Neural cell (in vitro differentiated cells): ENCODE measurements around the gene AKAP5. TPM values are rescaled to one million over a fixed set of nuclear protein-coding genes. Genes with fewer than 3 reads are reported as not detected.

ENCODE experiments used
- H2AFZ ChIP-seq: fragments of 200-600, 300-800 bp; sonication (generic), shearing (Covaris generic); 2 replicates; pipeline ENCODE4 v1.6.0; 2014; ENCODE audit warnings: low read depth, mild to moderate bottlenecking, antibody characterized with exemption, low read length, moderate library complexity
- H3F3A ChIP-seq: fragments of 200-600 bp; shearing (Covaris generic); 2 replicates; pipeline ENCODE4 v1.6.1; 2016; ENCODE audit warnings: mild to moderate bottlenecking, moderate library complexity, mixed read lengths, antibody characterized with exemption, low read length; ENCODE audit not compliant: insufficient read depth, poor library complexity, severe bottlenecking
- H3K27ac ChIP-seq: fragments of 200-600, 300-800 bp; sonication (generic), shearing (Covaris generic); 2 replicates; pipeline ENCODE4 v1.5.1; 2014; ENCODE audit warnings: mild to moderate bottlenecking, low read length, moderate library complexity
- H3K27me3 ChIP-seq: fragments of 300-800, 200-600 bp; sonication (generic), shearing (Covaris generic); 2 replicates; pipeline ENCODE4 v1.6.0; 2014; ENCODE audit warnings: mild to moderate bottlenecking, low read depth, low read length, moderate library complexity; ENCODE audit not compliant: insufficient read depth
- H3K36me3 ChIP-seq: fragments of 300-800, 200-600 bp; sonication (generic), shearing (Covaris generic); 2 replicates; pipeline ENCODE4 v1.5.1; 2014; ENCODE audit warnings: mild to moderate bottlenecking, antibody characterized with exemption, low read length, moderate library complexity; ENCODE audit not compliant: insufficient read depth
- H3K4me2 ChIP-seq: fragments of 300-800, 200-600 bp; sonication (generic), shearing (Covaris generic); 2 replicates; pipeline ENCODE4 v1.6.0; 2014; ENCODE audit warnings: mild to moderate bottlenecking, low read length
- H3K4me3 ChIP-seq: fragments of 300-800, 200-600 bp; sonication (generic), shearing (Covaris generic); 2 replicates; pipeline ENCODE4 v1.5.1; 2014; ENCODE audit warnings: mild to moderate bottlenecking, low read length, moderate library complexity
- H3K79me2 ChIP-seq: fragments of 200-600 bp; shearing (Covaris generic); replicated peaks from 2 replicates; pipeline ENCODE4 v1.6.0; 2014; ENCODE audit warnings: mild to moderate bottlenecking, low read length, moderate library complexity; ENCODE audit not compliant: insufficient read depth
- H3K9ac ChIP-seq: fragments of 300-800, 200-600 bp; sonication (generic), shearing (Covaris generic); 2 replicates; pipeline ENCODE4 v1.6.1; 2016; ENCODE audit warnings: mild to moderate bottlenecking, low read length, mixed read lengths
- H3K9me2 ChIP-seq: fragments of 200-600 bp; shearing (Covaris generic); 2 replicates; pipeline ENCODE4 v1.6.1; 2016; ENCODE audit warnings: mild to moderate bottlenecking, low read length, mixed read lengths; ENCODE audit not compliant: insufficient read depth
- H3K9me3 ChIP-seq: fragments of 200-600, 300-800 bp; sonication (generic), shearing (Covaris generic); 2 replicates; pipeline ENCODE4 v1.6.1; 2016; ENCODE audit warnings: mild to moderate bottlenecking, mixed run types, low read length, moderate library complexity, mixed read lengths
- H4K20me1 ChIP-seq: fragments of 200-600 bp; shearing (Covaris generic); 2 replicates; pipeline ENCODE4 v1.6.1; 2016; ENCODE audit warnings: mild to moderate bottlenecking, mixed run types; ENCODE audit not compliant: insufficient read depth
- EP300 ChIP-seq: fragments of 450-650 bp; conservative IDR thresholded peaks from 2 replicates; pipeline ENCODE4 v1.6.1; 2014; ENCODE audit warnings: antibody characterized with exemption, mild to moderate bottlenecking, moderate library complexity; ENCODE audit not compliant: poor library complexity, severe bottlenecking
- EZH2 ChIP-seq: fragments of 200-600, 300-800 bp; shearing (Covaris generic), sonication (generic); IDR thresholded peaks from 2 replicates; pipeline ENCODE4 v1.6.1; 2014; ENCODE audit warnings: antibody characterized with exemption, low read length, borderline replicate concordance, mild to moderate bottlenecking; ENCODE audit not compliant: insufficient read depth, poor library complexity, severe bottlenecking
- MXI1 ChIP-seq: fragments of 450-650 bp; conservative IDR thresholded peaks from 2 replicates; pipeline ENCODE4 v1.6.1; 2014; ENCODE audit warnings: antibody characterized with exemption, mild to moderate bottlenecking; ENCODE audit not compliant: poor library complexity, severe bottlenecking
- POLR2AphosphoS5 ChIP-seq: IDR thresholded peaks from 2 replicates; pipeline ENCODE4 v1.6.1; 2012
- RAD21 ChIP-seq: fragments of 450-650 bp; conservative IDR thresholded peaks from 2 replicates; pipeline ENCODE4 v1.6.1; 2014; ENCODE audit warnings: antibody characterized with exemption, mild to moderate bottlenecking, moderate library complexity
- SMC3 ChIP-seq: fragments of 450-650 bp; conservative IDR thresholded peaks from 2 replicates; pipeline ENCODE4 v1.6.1; 2014; ENCODE audit warnings: antibody characterized with exemption, mild to moderate bottlenecking, moderate library complexity; ENCODE audit not compliant: poor library complexity
- TAF1 ChIP-seq: IDR thresholded peaks from 2 replicates; pipeline ENCODE4 v1.6.1; 2012; ENCODE audit warnings: low read depth
- polyA plus RNA-seq: library from polyadenylated mRNA; depleted of rRNA; stranded (reverse); fragments of >200 nt; gene quantifications from 2 replicates; pipeline ENCODE4 v1.2.3, GENCODE V29; 2014
- TF ChIP-seq, protein P1 (sequence below): fragments of 450-650 bp; IDR thresholded peaks from 2 replicates; pipeline ENCODE4 v1.5.1; 2014; ENCODE audit warnings: antibody characterized with exemption, mild to moderate bottlenecking, moderate library complexity; ENCODE audit not compliant: poor library complexity, severe bottlenecking
- TF ChIP-seq, protein P2 (sequence below): IDR thresholded peaks from 2 replicates; pipeline ENCODE4 v1.6.1; 2012; ENCODE audit warnings: borderline replicate concordance

AKAP5 gene
- polyA plus RNA-seq, 1 donor from 2014 or later, result 1.8 TPM

DNA sequence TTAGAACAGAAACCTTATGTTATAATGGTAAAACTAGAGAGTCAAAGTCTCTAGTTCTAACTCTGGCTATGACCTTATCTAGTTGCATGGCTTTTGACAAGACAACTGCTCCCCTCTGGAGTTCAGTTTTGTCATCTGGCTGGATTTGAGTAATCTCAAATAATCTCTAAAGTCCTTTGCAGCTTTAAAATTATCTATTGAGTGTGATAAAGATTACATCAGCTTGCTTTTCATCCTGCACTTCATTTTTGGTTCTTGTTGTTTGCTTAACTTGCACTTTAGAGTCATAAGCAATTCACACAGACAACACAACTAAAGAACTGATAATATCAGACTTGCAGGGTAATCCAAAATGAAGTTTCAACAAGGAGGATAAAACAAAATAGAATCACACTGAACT, 2.3 kb downstream of the AKAP5 start:
- Histone ChIP-seq H3K4me3 (no peak overlapping the region), H2AFZ (no peak overlapping the region), H3F3A (no peaks in the 10 kb centered on the region), H3K4me2 (no peak overlapping the region), H3K9me3 (no peaks in the 10 kb centered on the region), H3K9ac (no peak overlapping the region), H3K79me2 (no peaks in the 10 kb centered on the region), H3K27ac (no peak overlapping the region), H4K20me1 (no peaks in the 10 kb centered on the region), H3K36me3 (no peaks in the 10 kb centered on the region), H3K27me3 (no peaks in the 10 kb centered on the region), H3K9me2 (no peaks in the 10 kb centered on the region)
- no peak for TF ChIP-seq EZH2
- TF ChIP-seq TAF1, result no peak
- TF ChIP-seq POLR2AphosphoS5, result no peak
- no peak for TF ChIP-seq SMC3
- TF ChIP-seq RAD21, result no peak
- TF ChIP-seq MXI1, result no peak
- TF ChIP-seq, protein P1, sequence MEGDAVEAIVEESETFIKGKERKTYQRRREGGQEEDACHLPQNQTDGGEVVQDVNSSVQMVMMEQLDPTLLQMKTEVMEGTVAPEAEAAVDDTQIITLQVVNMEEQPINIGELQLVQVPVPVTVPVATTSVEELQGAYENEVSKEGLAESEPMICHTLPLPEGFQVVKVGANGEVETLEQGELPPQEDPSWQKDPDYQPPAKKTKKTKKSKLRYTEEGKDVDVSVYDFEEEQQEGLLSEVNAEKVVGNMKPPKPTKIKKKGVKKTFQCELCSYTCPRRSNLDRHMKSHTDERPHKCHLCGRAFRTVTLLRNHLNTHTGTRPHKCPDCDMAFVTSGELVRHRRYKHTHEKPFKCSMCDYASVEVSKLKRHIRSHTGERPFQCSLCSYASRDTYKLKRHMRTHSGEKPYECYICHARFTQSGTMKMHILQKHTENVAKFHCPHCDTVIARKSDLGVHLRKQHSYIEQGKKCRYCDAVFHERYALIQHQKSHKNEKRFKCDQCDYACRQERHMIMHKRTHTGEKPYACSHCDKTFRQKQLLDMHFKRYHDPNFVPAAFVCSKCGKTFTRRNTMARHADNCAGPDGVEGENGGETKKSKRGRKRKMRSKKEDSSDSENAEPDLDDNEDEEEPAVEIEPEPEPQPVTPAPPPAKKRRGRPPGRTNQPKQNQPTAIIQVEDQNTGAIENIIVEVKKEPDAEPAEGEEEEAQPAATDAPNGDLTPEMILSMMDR, result no peak
- no peak for TF ChIP-seq EP300
- TF ChIP-seq, protein P2, sequence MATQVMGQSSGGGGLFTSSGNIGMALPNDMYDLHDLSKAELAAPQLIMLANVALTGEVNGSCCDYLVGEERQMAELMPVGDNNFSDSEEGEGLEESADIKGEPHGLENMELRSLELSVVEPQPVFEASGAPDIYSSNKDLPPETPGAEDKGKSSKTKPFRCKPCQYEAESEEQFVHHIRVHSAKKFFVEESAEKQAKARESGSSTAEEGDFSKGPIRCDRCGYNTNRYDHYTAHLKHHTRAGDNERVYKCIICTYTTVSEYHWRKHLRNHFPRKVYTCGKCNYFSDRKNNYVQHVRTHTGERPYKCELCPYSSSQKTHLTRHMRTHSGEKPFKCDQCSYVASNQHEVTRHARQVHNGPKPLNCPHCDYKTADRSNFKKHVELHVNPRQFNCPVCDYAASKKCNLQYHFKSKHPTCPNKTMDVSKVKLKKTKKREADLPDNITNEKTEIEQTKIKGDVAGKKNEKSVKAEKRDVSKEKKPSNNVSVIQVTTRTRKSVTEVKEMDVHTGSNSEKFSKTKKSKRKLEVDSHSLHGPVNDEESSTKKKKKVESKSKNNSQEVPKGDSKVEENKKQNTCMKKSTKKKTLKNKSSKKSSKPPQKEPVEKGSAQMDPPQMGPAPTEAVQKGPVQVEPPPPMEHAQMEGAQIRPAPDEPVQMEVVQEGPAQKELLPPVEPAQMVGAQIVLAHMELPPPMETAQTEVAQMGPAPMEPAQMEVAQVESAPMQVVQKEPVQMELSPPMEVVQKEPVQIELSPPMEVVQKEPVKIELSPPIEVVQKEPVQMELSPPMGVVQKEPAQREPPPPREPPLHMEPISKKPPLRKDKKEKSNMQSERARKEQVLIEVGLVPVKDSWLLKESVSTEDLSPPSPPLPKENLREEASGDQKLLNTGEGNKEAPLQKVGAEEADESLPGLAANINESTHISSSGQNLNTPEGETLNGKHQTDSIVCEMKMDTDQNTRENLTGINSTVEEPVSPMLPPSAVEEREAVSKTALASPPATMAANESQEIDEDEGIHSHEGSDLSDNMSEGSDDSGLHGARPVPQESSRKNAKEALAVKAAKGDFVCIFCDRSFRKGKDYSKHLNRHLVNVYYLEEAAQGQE, result no peak

GRCh38 chr14:64468451-64468850, 3.2 kb downstream of the AKAP5 start:
- Histone ChIP-seq H3K9me2 (no peaks in the 10 kb centered on the region), H3K27me3 (no peaks in the 10 kb centered on the region), H3K9me3 (no peaks in the 10 kb centered on the region), H3K4me3 (no peak overlapping the region), H2AFZ (no peak overlapping the region), H3K4me2 (no peak overlapping the region), H3K27ac (no peak overlapping the region), H3K36me3 (no peaks in the 10 kb centered on the region), H4K20me1 (no peaks in the 10 kb centered on the region), H3F3A (no peaks in the 10 kb centered on the region), H3K79me2 (no peaks in the 10 kb centered on the region), H3K9ac (no peak overlapping the region)
- TF ChIP-seq TAF1 (no peak), RAD21 (no peak), EP300 (no peak), MXI1 (no peak), POLR2AphosphoS5 (no peak), SMC3 (no peak), EZH2 (no peak)
- TF ChIP-seq, protein P1, result no peak
- TF ChIP-seq, protein P2, result no peak
